Right atrium auricular region (tissue), 2 donors: Measurements from ENCODE around the gene VWA8. TPM values are rescaled to one million over a fixed set of nuclear protein-coding genes. Genes with fewer than 3 reads are reported as not detected.

Experiments used
- DNase-seq: peaks from one replicate; pipeline ENCODE4 v3.0.0-alpha.2; 2019; ENCODE audit warnings: low spot score
- H3K27ac ChIP-seq, 2 donors: fragments of 200-600 bp; sonication (generic); 1 replicate in 1 of 2; 2 replicates in 1 of 2; pipeline ENCODE4 v1.5.1; 2016 to 2019
- H3K27me3 ChIP-seq, 2 donors: fragments of 200-600 bp; sonication (generic); one replicate each; pipeline versions ENCODE4 v1.5.1 to v1.6.0; 2017 to 2019
- H3K36me3 ChIP-seq: fragments of 200-600 bp; sonication (generic); one replicate; pipeline ENCODE4 v1.5.1; 2016
- H3K4me1 ChIP-seq, 2 donors: fragments of 200-600 bp; sonication (generic); one replicate each; pipeline versions ENCODE4 v1.5.1 to v1.6.0; 2017 to 2019
- H3K4me3 ChIP-seq, 2 donors: fragments of 200-600 bp; sonication (generic); 1 replicate in 1 of 2; 2 replicates in 1 of 2; pipeline ENCODE4 v1.5.1; 2017 to 2019; ENCODE audit warnings: mild to moderate bottlenecking in 1 of 2, moderate library complexity in 1 of 2
- H3K9me3 ChIP-seq, 2 donors: fragments of 200-600 bp; sonication (generic); one replicate each; pipeline ENCODE4 v1.5.1; 2019
- CTCF ChIP-seq, 2 donors: fragments of 200-600 bp; sonication (generic); IDR thresholded peaks; one replicate each; pipeline ENCODE4 v1.5.1; 2019; ENCODE audit warnings: antibody characterized with exemption in 2 of 2
- total RNA-seq, 2 donors: library from RNA; depleted of rRNA; stranded (reverse); fragments of >200 nt; gene quantifications; one replicate each; pipeline ENCODE4 v1.1.0, GENCODE V29; 2016

VWA8 gene
- total RNA-seq, 2 donors from 2014 or later = 25.9 to 32.8 TPM

- Histone ChIP-seq H3K27me3 (no peaks in the 10 kb centered on the region), H3K4me3 (no peak overlapping the region), H3K9me3 (peaks cover 7 to 21% of the 10 kb centered on the region in 2 donors), H3K27ac (peak overlapping the region in 1 of 2 donors; percentile 77), H3K4me1 (peaks cover 0 to 3% of the 10 kb centered on the region in 2 donors), H3K36me3 (peaks cover 10% of the 10 kb centered on the region)
- DNase-seq = no peak
- TF ChIP-seq CTCF (IDR thresholded peaks at IDR 0.05) = peak in 1 of 2 donors; percentile 40
Observed at GRCh38 chr13:41942462-41943094, 18.3 kb downstream of the VWA8 start.

GRCh38 chr13:41941174-41941573 lies 19.7 kb downstream of the VWA8 start:
- no peak for TF ChIP-seq CTCF (IDR thresholded peaks at IDR 0.05)
- H3K36me3 ChIP-seq = no peaks in the 10 kb centered on the region
- H3K4me3 ChIP-seq = no peak overlapping the region
- peaks cover 7 to 12% of the 10 kb centered on the region in 2 donors for H3K9me3 ChIP-seq
- H3K27ac ChIP-seq = peak overlapping the region; percentile 32 to 77
- no peak for DNase-seq
- no peaks in the 10 kb centered on the region for H3K27me3 ChIP-seq
- H3K4me1 ChIP-seq = peaks cover 0 to 3% of the 10 kb centered on the region in 2 donors

GRCh38 chr13:41939398-41939797 lies 21.5 kb downstream of the VWA8 start:
- no peaks in the 10 kb centered on the region for H3K36me3 ChIP-seq
- peak overlapping the region in 1 of 2 donors; percentile 77 for H3K27ac ChIP-seq
- no peak for DNase-seq
- no peak overlapping the region for H3K4me3 ChIP-seq
- no peak for TF ChIP-seq CTCF (IDR thresholded peaks at IDR 0.05)
- H3K9me3 ChIP-seq = no peaks in the 10 kb centered on the region
- H3K4me1 ChIP-seq = peaks cover 0 to 3% of the 10 kb centered on the region in 2 donors
- no peaks in the 10 kb centered on the region for H3K27me3 ChIP-seq

- TF ChIP-seq CTCF (IDR thresholded peaks at IDR 0.05) = no peak
- no peaks in the 10 kb centered on the region for H3K27me3 ChIP-seq
- peak overlapping the region in 1 of 2 donors; percentile 77 for H3K27ac ChIP-seq
- no peaks in the 10 kb centered on the region for H3K9me3 ChIP-seq
- DNase-seq = no peak
- H3K36me3 ChIP-seq = no peaks in the 10 kb centered on the region
- no peak overlapping the region for H3K4me3 ChIP-seq
- H3K4me1 ChIP-seq = peaks cover 0 to 3% of the 10 kb centered on the region in 2 donors
Observed at GRCh38 chr13:41938918-41939317, 22.0 kb downstream of the VWA8 start.

GRCh38 chr13:41937388-41937787 lies 23.5 kb downstream of the VWA8 start:
- H3K27ac ChIP-seq = no peak overlapping the region
- H3K27me3 ChIP-seq = no peaks in the 10 kb centered on the region
- H3K36me3 ChIP-seq = no peaks in the 10 kb centered on the region
- no peak for DNase-seq
- H3K9me3 ChIP-seq = no peaks in the 10 kb centered on the region
- peaks cover 0 to 2% of the 10 kb centered on the region in 2 donors for H3K4me1 ChIP-seq
- H3K4me3 ChIP-seq = no peak overlapping the region
- TF ChIP-seq CTCF (IDR thresholded peaks at IDR 0.05) = no peak

DNA sequence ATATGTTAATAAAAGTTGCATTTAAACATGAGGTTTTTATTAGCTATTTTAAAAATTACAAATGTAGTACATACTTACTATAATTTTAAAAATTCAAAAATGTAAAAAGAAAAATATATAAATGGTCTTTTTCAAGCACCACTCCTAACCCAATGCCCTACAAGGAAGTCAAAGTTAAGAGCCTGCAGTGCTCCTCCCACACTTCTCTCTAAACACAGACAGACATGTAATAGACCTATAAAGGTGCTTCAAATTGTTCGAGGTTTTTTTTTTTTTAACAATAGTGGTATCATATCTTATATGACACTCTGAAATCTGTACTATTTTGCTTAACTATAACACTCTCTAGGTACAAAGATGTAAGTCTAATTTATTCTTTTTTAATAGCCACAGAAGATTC lies 25.4 kb downstream of the VWA8 start:
- no peak for TF ChIP-seq CTCF (IDR thresholded peaks at IDR 0.05)
- no peak for DNase-seq
- Histone ChIP-seq H3K4me1 (no peaks in the 10 kb centered on the region), H3K27me3 (no peaks in the 10 kb centered on the region), H3K27ac (no peak overlapping the region), H3K9me3 (no peaks in the 10 kb centered on the region), H3K4me3 (no peak overlapping the region), H3K36me3 (no peaks in the 10 kb centered on the region)
